LNCaP clone FGC (cell line): Measurements from ENCODE around the gene HTR5A.

Experiments used
- DNase-seq: peaks from one replicate; pipeline ENCODE4 v3.0.0-alpha.2; 2011; ENCODE audit warnings: low read depth
- H3K4me3 ChIP-seq: 2 replicates; pipeline ENCODE4 v1.5.1; 2011; ENCODE audit warnings: mild to moderate bottlenecking, low read depth, low read length, control low read depth
- TF ChIP-seq, protein P1 (sequence below): IDR thresholded peaks from 2 replicates; pipeline ENCODE4 v1.5.1; 2012; ENCODE audit warnings: mild to moderate bottlenecking; ENCODE audit not compliant: control insufficient read depth, insufficient read depth; ENCODE audit errors: extremely low read depth

The HTR5A gene

DNA sequence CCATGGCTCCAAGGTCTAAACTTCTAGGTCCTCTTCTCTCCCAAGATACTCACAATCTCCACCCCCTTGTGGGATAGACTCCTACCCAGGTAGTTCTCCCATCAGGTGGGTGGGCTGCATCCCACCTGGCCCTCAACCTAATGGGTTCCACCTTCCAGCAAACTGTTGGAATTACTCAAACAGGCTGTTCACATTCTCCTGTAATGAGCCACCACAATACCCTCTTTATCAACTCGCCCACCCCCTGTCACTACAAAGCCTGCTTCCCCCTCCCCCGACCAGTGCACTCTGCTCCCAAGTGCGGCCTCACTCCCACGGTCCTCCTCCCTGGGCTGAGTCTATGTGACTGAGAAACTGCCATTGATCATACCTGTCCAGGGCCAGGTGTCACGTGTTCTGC is 10.4 kb upstream of the HTR5A start:
- H3K4me3 ChIP-seq, result no peak overlapping the region
- TF ChIP-seq, protein P1, sequence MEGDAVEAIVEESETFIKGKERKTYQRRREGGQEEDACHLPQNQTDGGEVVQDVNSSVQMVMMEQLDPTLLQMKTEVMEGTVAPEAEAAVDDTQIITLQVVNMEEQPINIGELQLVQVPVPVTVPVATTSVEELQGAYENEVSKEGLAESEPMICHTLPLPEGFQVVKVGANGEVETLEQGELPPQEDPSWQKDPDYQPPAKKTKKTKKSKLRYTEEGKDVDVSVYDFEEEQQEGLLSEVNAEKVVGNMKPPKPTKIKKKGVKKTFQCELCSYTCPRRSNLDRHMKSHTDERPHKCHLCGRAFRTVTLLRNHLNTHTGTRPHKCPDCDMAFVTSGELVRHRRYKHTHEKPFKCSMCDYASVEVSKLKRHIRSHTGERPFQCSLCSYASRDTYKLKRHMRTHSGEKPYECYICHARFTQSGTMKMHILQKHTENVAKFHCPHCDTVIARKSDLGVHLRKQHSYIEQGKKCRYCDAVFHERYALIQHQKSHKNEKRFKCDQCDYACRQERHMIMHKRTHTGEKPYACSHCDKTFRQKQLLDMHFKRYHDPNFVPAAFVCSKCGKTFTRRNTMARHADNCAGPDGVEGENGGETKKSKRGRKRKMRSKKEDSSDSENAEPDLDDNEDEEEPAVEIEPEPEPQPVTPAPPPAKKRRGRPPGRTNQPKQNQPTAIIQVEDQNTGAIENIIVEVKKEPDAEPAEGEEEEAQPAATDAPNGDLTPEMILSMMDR, result no peak
- DNase-seq, result no peak

DNA sequence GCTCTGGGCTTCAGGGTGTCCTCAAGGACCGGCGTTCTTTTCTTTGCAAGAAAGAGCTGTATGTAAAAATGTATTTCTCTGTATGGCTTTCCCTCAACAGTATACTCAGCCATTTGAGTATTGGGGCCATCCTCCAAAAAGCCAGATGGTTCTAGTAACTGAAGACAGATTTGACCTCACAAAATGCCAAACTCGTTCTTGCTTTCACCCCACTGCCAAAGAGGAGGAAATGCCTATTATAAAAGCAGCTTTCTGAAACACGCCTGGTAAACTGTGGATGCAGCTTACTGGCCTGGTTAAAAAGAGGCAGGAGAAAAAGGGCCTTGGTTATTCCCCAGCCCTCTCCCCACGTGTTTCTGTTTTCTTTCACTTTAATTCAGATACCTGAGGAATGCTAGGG is 7.7 kb upstream of the HTR5A start:
- no peak overlapping the region for H3K4me3 ChIP-seq
- TF ChIP-seq, protein P1, result no peak
- no peak for DNase-seq

DNA sequence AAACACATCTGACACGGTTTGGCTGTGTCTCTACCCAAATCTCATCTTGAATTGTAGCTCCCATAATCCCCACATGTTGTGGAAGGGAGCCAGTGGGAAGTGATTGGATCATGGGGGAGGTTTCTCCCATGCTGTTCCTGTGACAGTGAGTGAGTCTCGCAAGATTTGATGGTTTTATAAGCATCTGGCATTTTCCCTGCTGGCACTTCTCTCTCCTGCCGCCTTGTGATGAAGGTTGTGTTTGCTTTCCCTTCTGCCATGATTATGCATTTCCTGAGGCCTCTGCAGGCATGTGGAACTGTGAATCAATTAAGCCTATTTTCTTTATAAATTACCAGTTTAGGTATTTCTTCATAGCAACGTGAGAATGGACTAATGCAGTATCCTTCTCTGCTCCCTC is 5.9 kb upstream of the HTR5A start:
- TF ChIP-seq, protein P1, result no peak
- no peak overlapping the region for H3K4me3 ChIP-seq
- DNase-seq, result no peak

DNA sequence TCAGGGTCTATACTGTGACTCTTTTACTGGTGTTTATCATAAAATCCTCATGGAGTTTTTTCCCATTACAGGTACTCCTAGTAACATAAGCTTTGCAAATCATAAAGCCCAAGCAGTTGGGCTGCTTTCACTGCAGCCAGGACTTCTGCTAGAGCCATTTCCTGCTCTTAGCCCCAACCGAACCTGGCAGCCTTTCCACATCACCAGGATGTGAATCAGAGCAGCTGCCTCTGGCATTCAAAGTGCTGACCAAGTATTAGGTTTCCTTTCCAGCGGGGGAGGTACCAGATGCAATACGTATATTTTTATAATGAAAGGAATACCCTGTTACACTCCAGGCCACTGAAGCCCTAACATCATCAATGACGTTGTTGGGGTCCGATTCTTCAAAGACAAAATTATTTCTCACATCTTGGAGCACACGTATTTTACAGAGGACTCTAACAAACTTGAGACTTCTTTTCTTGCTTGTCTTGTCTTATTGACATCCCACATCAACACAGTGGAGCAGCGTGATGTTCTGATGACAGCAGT is 3.6 kb upstream of the HTR5A start:
- TF ChIP-seq, protein P1, result no peak
- no peak overlapping the region for H3K4me3 ChIP-seq
- DNase-seq, result peak; percentile 18

DNA sequence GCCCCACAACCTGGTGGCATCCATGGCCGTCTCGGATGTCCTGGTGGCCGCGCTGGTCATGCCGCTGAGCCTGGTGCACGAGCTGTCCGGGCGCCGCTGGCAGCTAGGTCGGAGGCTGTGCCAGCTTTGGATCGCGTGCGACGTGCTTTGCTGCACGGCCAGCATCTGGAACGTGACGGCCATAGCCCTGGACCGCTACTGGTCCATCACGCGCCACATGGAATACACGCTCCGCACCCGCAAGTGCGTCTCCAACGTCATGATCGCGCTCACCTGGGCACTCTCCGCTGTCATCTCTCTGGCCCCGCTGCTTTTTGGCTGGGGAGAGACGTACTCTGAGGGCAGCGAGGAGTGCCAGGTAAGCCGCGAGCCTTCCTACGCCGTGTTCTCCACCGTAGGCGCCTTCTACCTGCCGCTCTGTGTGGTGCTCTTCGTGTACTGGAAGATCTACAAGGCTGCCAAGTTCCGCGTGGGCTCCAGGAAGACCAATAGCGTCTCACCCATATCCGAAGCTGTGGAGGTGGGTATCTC is 1.1 kb downstream of the HTR5A start:
- DNase-seq, result no peak
- TF ChIP-seq, protein P1, result no peak
- H3K4me3 ChIP-seq, result peak overlapping the region; percentile 28

DNA sequence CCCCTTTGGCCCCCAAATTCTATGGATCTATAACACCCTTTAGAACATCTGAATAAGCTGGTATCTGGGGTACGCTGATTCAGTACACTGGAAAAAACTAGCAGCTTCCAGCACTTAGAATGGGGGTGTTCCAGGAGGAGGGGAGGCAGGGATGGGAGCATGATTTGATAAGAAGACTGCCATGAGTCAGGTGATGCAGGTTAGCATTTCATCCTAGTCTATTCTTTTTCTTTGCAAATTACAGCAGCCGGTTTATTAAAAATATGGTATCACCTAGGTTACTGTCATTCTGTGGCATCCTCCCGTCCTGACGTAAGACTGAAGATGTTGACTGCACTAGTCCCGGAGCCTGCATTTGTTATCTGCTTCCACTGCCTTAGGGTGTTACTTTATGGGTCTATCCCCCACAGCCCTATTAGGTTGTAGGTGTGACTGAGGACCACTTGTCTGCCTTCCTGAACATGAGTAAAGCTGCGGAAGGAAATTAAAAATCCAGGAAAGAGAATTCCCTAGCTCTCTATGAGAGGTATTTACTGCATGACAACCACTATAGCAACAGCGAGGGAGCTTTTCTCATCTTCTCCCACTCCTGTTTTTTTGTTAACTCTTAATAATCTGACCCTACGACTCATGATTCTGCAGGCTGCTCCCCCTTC is 1.9 kb downstream of the HTR5A start:
- H3K4me3 ChIP-seq, result peak overlapping the region; percentile 28
- DNase-seq, result no peak
- TF ChIP-seq, protein P1, result no peak

DNA sequence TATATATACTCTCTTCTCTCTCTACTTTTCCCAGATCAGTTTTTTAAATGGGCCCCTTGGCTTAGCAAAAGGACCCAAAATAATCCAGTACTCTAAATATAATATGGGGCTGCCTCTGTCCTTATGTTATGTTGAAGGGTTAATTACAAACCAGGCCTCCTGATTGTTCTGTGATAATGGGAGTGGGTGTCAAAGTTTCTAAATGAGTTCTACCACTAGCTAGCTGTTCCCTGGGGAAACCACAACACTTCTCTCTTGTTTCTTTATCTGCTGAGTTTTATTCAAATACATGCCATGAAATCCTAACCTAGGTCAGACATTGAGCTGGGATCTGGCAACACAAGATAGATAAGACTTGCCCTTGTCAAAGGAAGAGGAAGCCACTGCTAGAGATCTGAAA is 3.8 kb downstream of the HTR5A start:
- no peak for DNase-seq
- TF ChIP-seq, protein P1, result no peak
- no peak overlapping the region for H3K4me3 ChIP-seq
